Umbilical cord (tissue), 2 donors: ENCODE measurements around the gene TATDN3. TPM values are rescaled to one million over a fixed set of nuclear protein-coding genes. Genes with fewer than 3 reads are reported as not detected.
A peak's percentile ranks its signal among the peaks of the same experiment; 100 is the strongest.
"Not testable (repeated sequence)": the region's sequence is repeated elsewhere in the genome, so short reads cannot be mapped to it uniquely, and the experiment has no call there.

Experiments used
- DNase-seq: peaks from one replicate; pipeline ENCODE4 v3.0.0-alpha.2; 2015; ENCODE audit warnings: low spot score
- total RNA-seq: library from RNA; depleted of rRNA; stranded (reverse); fragments of >200 nt; gene quantifications from one replicate; pipeline ENCODE4 v1.2.3, GENCODE V29; 2014; ENCODE audit warnings: low replicate concordance; ENCODE audit not compliant: insufficient read depth

TATDN3 gene
- total RNA-seq, 1 donor from 2014 or later = 51.0 TPM

DNA sequence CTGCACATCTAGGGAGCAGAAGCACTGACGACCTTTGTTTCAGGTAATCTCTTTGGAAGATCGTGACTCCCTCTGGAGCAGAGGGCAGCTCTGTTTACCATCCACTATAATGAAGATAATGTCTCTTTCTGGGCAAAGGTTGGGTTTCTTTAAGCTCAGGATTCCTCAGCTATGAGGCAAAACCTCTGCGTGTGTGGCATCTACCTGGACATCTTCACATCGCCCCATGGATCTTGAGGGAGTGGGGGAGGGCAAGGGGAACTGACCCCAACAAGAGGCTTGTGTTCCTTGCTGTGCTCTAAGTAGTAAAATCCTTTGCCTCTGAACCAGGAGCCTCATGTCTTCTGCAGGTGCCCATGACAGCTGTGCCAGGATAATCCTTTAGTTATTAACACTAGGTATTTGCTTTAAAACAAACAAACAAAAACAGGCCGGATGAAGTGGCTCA is 36.2 kb downstream of the TATDN3 start:
- DNase-seq = no peak

DNA sequence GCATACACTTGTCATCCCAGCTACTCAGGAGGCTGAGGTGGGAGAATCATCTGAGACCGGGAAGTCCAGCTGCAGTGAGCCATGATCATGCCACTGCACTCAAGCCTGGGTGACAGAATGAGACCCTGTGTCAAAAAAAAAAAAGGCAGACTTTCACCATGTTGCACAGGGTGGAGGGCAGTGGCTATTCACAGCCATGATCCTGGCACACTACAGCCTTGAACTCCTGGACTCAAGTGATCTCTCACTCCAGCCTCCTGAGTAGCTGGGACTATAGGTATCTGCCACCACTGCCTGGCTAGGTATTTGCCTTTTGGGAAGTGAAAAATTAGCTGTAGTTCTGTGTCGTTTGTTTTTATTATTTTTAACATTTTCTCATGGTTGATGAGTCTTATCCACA is 36.7 kb downstream of the TATDN3 start:
- no peak for DNase-seq

GRCh38 chr1:212833211-212834207 is 41.8 kb downstream of the TATDN3 start:
- peak; percentile 12 for DNase-seq

DNA sequence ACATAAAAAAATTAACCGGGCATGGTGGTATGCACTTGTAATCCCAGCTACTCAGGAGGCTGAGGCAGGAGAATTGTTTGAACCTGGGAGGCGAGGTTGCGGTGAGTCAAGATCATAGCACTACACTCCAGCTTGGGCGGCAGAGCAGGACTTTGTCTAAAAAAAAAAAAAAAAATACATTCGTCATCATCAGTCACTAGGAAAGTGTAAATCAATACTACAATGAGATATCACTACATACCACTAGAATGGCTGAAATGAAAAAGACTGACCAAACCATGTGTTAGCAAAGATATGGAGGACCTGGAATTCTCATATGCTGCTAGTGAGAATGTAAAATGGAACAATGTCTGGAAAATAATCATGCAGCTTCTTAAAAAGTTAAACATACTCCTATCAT is 46.5 kb downstream of the TATDN3 start:
- no peak for DNase-seq

DNA sequence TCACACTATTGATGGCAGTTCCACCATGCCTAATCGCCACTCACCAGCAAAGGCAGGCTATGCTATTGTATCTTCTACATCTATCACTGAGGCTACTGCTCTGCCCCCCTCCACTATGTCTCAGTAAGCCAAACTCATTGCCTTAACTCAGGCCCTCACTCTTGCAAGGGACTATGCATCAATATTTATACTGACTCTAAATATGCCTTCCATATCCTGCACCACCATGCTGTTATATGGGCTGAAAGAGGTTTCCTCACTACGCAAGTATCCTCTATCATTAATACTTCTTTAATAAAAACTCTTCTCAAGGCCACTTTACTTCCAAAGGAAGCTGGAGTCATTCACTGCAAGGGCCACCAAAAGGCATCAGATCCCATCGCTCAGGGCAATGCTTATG is 52.8 kb downstream of the TATDN3 start:
- not testable (repeated sequence) for DNase-seq

DNA sequence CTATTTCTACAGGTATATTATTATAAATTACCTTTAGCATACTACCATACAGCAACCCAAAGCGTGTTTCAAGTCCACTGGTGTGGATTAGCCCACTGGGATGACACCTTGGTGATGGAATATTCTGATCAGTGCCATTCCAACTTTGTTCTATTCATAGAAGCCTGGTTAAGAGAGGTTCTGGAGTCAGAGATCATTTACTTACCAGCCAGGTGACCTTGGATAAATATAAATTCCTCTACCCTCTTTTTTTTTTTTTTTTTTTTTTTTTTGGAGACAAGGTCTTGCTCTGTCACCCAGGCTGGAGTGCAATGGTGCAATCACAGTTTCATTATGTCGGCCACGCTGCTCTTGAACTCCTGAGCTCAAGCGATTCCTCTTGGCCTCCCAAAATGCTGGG is 55.9 kb downstream of the TATDN3 start, which contains the start of gene SPATA45:
Gene SPATA45 (minus strand): TSS at position 101 of the 400 bp plus-strand sequence. CDS start 11,500 bp downstream, outside the sequence.
- DNase-seq = no peak

GRCh38 chr1:212852105-212852688 is 60.5 kb downstream of the TATDN3 start:
- no peak for DNase-seq

DNA sequence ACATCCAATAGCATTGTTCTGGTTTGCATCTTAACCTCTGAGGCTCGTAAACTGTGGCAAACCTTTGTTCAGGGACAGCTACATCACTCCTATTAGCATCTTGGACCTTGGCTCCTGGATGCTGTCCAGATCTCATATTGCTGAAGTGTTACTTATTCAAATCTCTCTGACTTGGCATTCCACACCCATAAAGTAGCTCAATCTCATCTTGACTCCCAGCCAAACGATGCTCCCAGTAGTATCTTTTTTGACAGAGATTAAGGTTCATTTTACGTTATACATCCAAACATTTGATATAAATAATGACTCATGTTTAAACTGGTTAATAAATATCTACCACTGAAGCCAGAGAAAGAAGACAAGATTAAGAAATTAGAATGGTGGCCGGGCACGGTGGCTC is 62.0 kb downstream of the TATDN3 start:
- DNase-seq = no peak

GRCh38 chr1:212856755-212857154 is 65.1 kb downstream of the TATDN3 start:
- DNase-seq = no peak

DNA sequence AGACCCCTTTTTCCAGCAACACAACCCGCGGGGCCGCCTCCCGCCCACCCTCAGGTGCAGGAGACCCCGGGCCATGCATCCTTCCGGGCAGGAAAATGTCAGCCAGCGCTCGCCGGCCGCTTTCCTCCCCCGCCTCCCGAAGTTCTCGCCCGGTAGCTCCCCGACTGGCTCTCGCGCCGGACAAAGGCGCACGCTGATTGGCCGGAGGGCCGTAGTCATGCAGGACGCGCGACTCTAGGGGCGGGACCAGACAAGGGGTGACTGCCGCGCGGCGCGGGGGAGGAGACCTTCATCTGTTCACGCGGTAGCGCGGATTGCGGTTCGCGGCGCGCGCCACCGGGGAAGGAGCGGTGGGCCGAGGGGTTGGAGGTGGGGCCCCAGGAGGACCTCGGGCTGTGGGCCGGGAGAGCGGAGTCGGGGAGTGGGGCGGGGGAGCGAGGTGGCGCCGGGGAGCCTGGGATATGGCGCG is 66.3 kb downstream of the TATDN3 start, which contains the start of gene FLVCR1:
Gene FLVCR1 (plus strand): TSS at position 284 of the 469 bp plus-strand sequence. CDS start 178 bp downstream, at position 462.
- DNase-seq = peak; percentile 99

GRCh38 chr1:212858461-212859265 is 67.0 kb downstream of the TATDN3 start:
- peak; percentile 37 for DNase-seq

DNA sequence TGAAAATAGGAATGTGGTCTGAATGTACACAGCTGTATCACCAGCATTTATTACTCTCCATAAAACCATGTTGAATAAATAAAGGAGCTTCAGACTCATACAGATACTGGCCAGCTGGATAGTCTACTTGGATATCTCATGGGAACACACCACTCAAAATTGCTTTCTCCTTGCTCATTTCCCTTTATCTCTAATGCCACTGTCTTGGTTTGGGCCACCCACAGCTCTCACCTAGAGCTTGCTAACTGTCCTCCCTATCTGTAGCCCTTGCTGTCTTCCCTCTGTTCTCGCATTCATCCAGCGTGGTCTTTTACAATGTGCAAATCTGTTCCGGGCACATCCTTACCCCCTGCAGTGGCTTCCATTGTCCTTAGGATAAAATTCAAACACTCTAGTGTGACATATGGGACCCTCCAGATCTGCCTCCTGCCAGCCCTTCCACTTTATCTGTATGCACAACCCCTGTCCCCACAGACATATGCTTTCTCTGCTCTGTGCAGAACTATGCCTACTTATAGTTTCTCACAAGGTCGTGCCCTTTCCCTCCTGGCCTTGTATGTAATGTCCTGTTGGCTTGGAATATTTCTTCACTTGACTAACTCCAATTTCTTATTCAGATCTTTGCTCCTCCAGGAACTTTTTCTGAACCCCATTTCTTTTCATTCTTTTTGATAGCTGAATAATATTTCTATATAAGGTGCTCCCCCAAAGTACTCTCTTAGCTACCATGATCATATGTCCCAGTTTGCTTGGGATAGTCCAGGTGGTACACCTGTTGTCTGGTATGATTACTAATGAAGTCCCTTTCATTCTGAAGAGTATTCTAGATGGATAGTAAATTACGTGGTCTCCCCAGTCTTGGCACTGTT is 69.3 kb downstream of the TATDN3 start:
- no peak for DNase-seq

DNA sequence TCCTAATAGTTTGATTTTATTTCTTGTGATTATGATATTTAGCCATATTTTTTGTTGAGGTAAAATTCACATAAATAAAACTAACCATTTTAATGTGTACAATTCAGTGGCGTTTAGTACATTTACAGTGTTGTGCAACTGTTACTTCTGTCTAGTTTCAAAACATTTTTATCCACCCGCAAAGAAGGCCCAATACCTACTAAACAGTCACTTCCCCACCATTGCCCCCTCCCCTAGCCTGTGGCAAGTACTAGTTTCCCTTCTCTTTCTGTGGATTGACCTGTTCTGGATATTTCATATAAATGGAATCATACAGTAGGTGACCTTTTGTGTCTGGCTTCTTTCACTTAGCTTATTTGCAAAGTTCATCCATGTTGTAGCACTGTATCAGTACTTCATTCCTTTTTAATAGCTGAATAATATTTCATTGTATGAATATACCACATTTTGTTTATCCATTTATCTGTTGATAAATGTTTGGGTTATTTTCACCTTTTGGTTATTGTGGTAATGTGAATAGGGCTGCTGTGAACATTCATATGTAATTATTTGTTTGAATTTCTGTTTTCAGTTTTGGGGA is 70.5 kb downstream of the TATDN3 start:
- DNase-seq = no peak

GRCh38 chr1:212863345-212863744 is 71.7 kb downstream of the TATDN3 start:
- DNase-seq = not testable (repeated sequence)

GRCh38 chr1:212864201-212864600 is 72.5 kb downstream of the TATDN3 start:
- no peak for DNase-seq

Other genes starting within 250 kb of the TATDN3 start
- 82.1 TPM for gene ATF3, start 183.1 kb upstream of the TATDN3 start, total RNA-seq
- gene BATF3, start 92.1 kb upstream of the TATDN3 start, total RNA-seq = 44.8 TPM
- 50.3 TPM for gene NSL1, start 117 bp upstream of the TATDN3 start, total RNA-seq
- not detected for gene SPATA45, start 55.8 kb downstream of the TATDN3 start, total RNA-seq
- 32.3 TPM for gene FLVCR1, start 66.4 kb downstream of the TATDN3 start, total RNA-seq
- gene VASH2, start 158.6 kb downstream of the TATDN3 start, total RNA-seq = 4.1 TPM
- gene ANGEL2, start 224.0 kb downstream of the TATDN3 start, total RNA-seq = 73.2 TPM